HFFc6 (cell line): Measurements from ENCODE around the gene GUCA1A. TPM values are rescaled to one million over a fixed set of nuclear protein-coding genes. Genes with fewer than 3 reads are reported as not detected.

ENCODE experiments used
- DNase-seq: peaks from one replicate; pipeline ENCODE4 v3.0.0-alpha.2; 2018
- H3K27ac Mint-ChIP-seq: 2 replicates; pipeline ENCODE4 v1.8.0; 2020; ENCODE audit warnings: mild to moderate bottlenecking, mixed read lengths
- H3K27me3 Mint-ChIP-seq: 2 replicates; pipeline ENCODE4 v1.8.0; 2021; ENCODE audit warnings: mild to moderate bottlenecking, moderate library complexity, mixed read lengths; ENCODE audit not compliant: insufficient read depth
- H3K36me3 Mint-ChIP-seq: 2 replicates; pipeline ENCODE4 v1.8.0; 2021; ENCODE audit warnings: low read depth, mixed read lengths
- H3K4me1 Mint-ChIP-seq: 2 replicates; pipeline ENCODE4 v1.8.0; 2020; ENCODE audit warnings: low read depth, mixed read lengths
- H3K4me3 Mint-ChIP-seq: 2 replicates; pipeline ENCODE4 v1.8.0; 2020; ENCODE audit warnings: mild to moderate bottlenecking, moderate library complexity, mixed read lengths
- H3K9me3 Mint-ChIP-seq: 2 replicates; pipeline ENCODE4 v1.8.0; 2020; ENCODE audit warnings: mild to moderate bottlenecking, mixed read lengths
- CTCF ChIP-seq: fragments of 200-600 bp; sonication (generic); IDR thresholded peaks from 2 replicates; pipeline ENCODE4 v1.5.0; 2021; ENCODE audit warnings: antibody characterized with exemption, mild to moderate bottlenecking
- total RNA-seq, 6 experiments: library from RNA; stranded (reverse); fragmentation: NEBNext Ultra II Directional; extraction: Animal tissue kit (Norgen Biotek cat#: 25700); gene quantifications; 2 replicates in 1 of 6; 3 replicates in 5 of 6; pipeline ENCODE4 v1.2.3, GENCODE V29; 2021

Gene GUCA1A
- total RNA-seq, 6 experiments from 2014 or later = not detected

- no peak overlapping the region for H3K4me3 Mint-ChIP-seq
- H3K4me1 Mint-ChIP-seq = peaks cover 40% of the 10 kb centered on the region
- no peaks in the 10 kb centered on the region for H3K9me3 Mint-ChIP-seq
- H3K36me3 Mint-ChIP-seq = peaks cover 4% of the 10 kb centered on the region
- peaks cover 5% of the 10 kb centered on the region for H3K27me3 Mint-ChIP-seq
- TF ChIP-seq CTCF = no peak
- DNase-seq = no peak
- H3K27ac Mint-ChIP-seq = no peak overlapping the region
These were observed 47.6 kb downstream of the GUCA1A start for GRCh38 chr6:42220807-42221206.

GRCh38 chr6:42221546-42221945 is 48.4 kb downstream of the GUCA1A start:
- Mint-ChIP-seq H3K27me3 (peaks cover 5% of the 10 kb centered on the region), H3K4me1 (peaks cover 40% of the 10 kb centered on the region), H3K9me3 (no peaks in the 10 kb centered on the region), H3K27ac (no peak overlapping the region), H3K4me3 (no peak overlapping the region), H3K36me3 (peaks cover 4% of the 10 kb centered on the region)
- no peak for DNase-seq
- TF ChIP-seq CTCF = no peak

GRCh38 chr6:42222448-42222847 is 49.3 kb downstream of the GUCA1A start:
- peaks cover 6% of the 10 kb centered on the region for H3K27me3 Mint-ChIP-seq
- H3K27ac Mint-ChIP-seq = peak overlapping the region; percentile 23; the same call in 1 of the 2 replicates
- no peaks in the 10 kb centered on the region for H3K9me3 Mint-ChIP-seq
- H3K36me3 Mint-ChIP-seq = peaks cover 3% of the 10 kb centered on the region
- H3K4me3 Mint-ChIP-seq = no peak overlapping the region
- TF ChIP-seq CTCF = no peak
- H3K4me1 Mint-ChIP-seq = peaks cover 45% of the 10 kb centered on the region
- DNase-seq = no peak

- peaks cover 10% of the 10 kb centered on the region for H3K27me3 Mint-ChIP-seq
- H3K36me3 Mint-ChIP-seq = peaks cover 11% of the 10 kb centered on the region
- no peak for TF ChIP-seq CTCF
- H3K4me1 Mint-ChIP-seq = peaks cover 50% of the 10 kb centered on the region
- DNase-seq = peak; percentile 91
- H3K9me3 Mint-ChIP-seq = no peaks in the 10 kb centered on the region
- H3K27ac Mint-ChIP-seq = peak overlapping the region; percentile 80
- peak overlapping the region; percentile 73 for H3K4me3 Mint-ChIP-seq
These were observed 51.3 kb downstream of the GUCA1A start for GRCh38 chr6:42224222-42225028.

- Mint-ChIP-seq H3K4me3 (peak overlapping the region; percentile 73), H3K27ac (peak overlapping the region; percentile 80), H3K4me1 (peaks cover 50% of the 10 kb centered on the region), H3K27me3 (peaks cover 10% of the 10 kb centered on the region), H3K9me3 (no peaks in the 10 kb centered on the region), H3K36me3 (peaks cover 14% of the 10 kb centered on the region)
- no peak for TF ChIP-seq CTCF
- DNase-seq = no peak
These were observed 51.8 kb downstream of the GUCA1A start for GRCh38 chr6:42225029-42225339.
